PC-3 (cell line): ENCODE data around the gene FBXL13. TPM values are rescaled to one million over a fixed set of nuclear protein-coding genes. Genes with fewer than 3 reads are reported as not detected.

Source experiments
- ATAC-seq: fragments of 200-7000 bp; cut with Tn5 transposase; 2 replicates; pipeline ENCODE4 v1.9.1; 2020; ENCODE audit warnings: mild to moderate bottlenecking, moderate library complexity
- BruUV-seq: library from RNA; stranded (reverse); fragments of 400-500 nt; replicated peaks from 2 replicates; lab custom pipeline; 2021; lab: Mats Ljungman, UMichigan
- CTCF ChIA-PET: fragments of 300-600 bp; sonication (Branson Sonifier 250); formaldehyde crosslinking; loops from one replicate; lab custom pipeline; 2022; ENCODE audit warnings: antibody characterized with exemption; lab: Charles Lee
- POLR2A ChIA-PET: fragments of 300-600 bp; sonication (Branson Sonifier 250); formaldehyde crosslinking; loops from one replicate; lab custom pipeline; 2022; ENCODE audit warnings: antibody characterized with exemption; ENCODE audit not compliant: unreplicated experiment; lab: Charles Lee
- DNase-seq: peaks from one replicate; pipeline ENCODE4 v3.0.0-alpha.2; 2015
- H2AFZ ChIP-seq: fragments of 300-600 bp; sonication (generic); 2 replicates; pipeline ENCODE4 v1.6.0; 2016; ENCODE audit warnings: antibody characterized with exemption, low read length
- H3F3A ChIP-seq: fragments of 300-600 bp; sonication (generic); one replicate; pipeline ENCODE4 v1.6.0; 2017; ENCODE audit warnings: antibody characterized with exemption, low read length, control low read depth, mild to moderate bottlenecking; ENCODE audit not compliant: unreplicated experiment
- H3K27ac ChIP-seq: fragments of 300-600 bp; sonication (generic); 2 replicates; pipeline ENCODE4 v1.5.1; 2016; ENCODE audit warnings: mild to moderate bottlenecking, low read length
- H3K27me3 ChIP-seq: fragments of 300-600 bp; sonication (generic); 2 replicates; pipeline ENCODE4 v1.6.1; 2016; ENCODE audit warnings: low read length, mixed read lengths
- H3K36me3 ChIP-seq: fragments of 300-600 bp; sonication (generic); 2 replicates; pipeline ENCODE4 v1.6.1; 2016; ENCODE audit warnings: low read depth, mixed run types, low read length, mixed read lengths
- H3K4me1 ChIP-seq: fragments of 300-600 bp; sonication (generic); 2 replicates; pipeline ENCODE4 v1.5.1; 2016; ENCODE audit warnings: low read length; ENCODE audit not compliant: insufficient read depth
- H3K4me2 ChIP-seq: fragments of 300-600 bp; sonication (generic); 2 replicates; pipeline ENCODE4 v1.6.0; 2016; ENCODE audit warnings: low read length
- H3K4me3 ChIP-seq: fragments of 300-600 bp; sonication (generic); 2 replicates; pipeline ENCODE4 v1.5.1; 2016; ENCODE audit warnings: mild to moderate bottlenecking, low read length, mixed read lengths
- H3K79me2 ChIP-seq: fragments of 300-600 bp; sonication (generic); 2 replicates; pipeline ENCODE4 v1.6.1; 2017; ENCODE audit warnings: low read length, mixed read lengths
- H3K9ac ChIP-seq: fragments of 300-600 bp; sonication (generic); 2 replicates; pipeline ENCODE4 v1.6.0; 2016; ENCODE audit warnings: mild to moderate bottlenecking, low read length
- H3K9me2 ChIP-seq: fragments of 300-600 bp; sonication (generic); replicated peaks from 2 replicates; pipeline ENCODE4 v1.6.1; 2016; ENCODE audit warnings: mixed run types, low read length, mixed read lengths
- H3K9me3 ChIP-seq: fragments of 300-600 bp; sonication (generic); 2 replicates; pipeline ENCODE4 v1.6.1; 2016; ENCODE audit warnings: low read length, mixed read lengths
- H4K20me1 ChIP-seq: fragments of 300-600 bp; sonication (generic); 2 replicates; pipeline ENCODE4 v1.6.1; 2016; ENCODE audit warnings: low read length, mixed read lengths
- EZH2 ChIP-seq: fragments of 300-600 bp; sonication (generic); IDR thresholded peaks from one replicate; pipeline ENCODE4 v1.6.1; 2017; ENCODE audit warnings: antibody characterized with exemption, mild to moderate bottlenecking, low read length; ENCODE audit not compliant: unreplicated experiment
- EZH2phosphoT487 ChIP-seq: fragments of 300-600 bp; sonication (generic); IDR thresholded peaks from 2 replicates; pipeline ENCODE4 v1.6.1; 2018; ENCODE audit warnings: mild to moderate bottlenecking, antibody characterized with exemption, low read length, borderline replicate concordance
- intact Hi-C: fragments of 100-400 bp; cut with micrococcal nuclease; formaldehyde crosslinking; loops from 2 replicates; pipeline ENCODE4 v1.9.0; 2023
- total RNA-seq: library from RNA; depleted of rRNA; stranded (reverse); fragments of >200 nt; gene quantifications from 2 replicates; pipeline ENCODE4 v1.2.3, GENCODE V29; 2014
- TF ChIP-seq, protein P1 (sequence below): fragments of 300-600 bp; sonication (generic); conservative IDR thresholded peaks from 2 replicates; pipeline ENCODE4 v1.5.1; 2017; ENCODE audit warnings: antibody characterized with exemption, low read depth, mild to moderate bottlenecking, low read length

The FBXL13 gene
- total RNA-seq, 1 experiment from 2014 or later = 1.1 TPM

DNA sequence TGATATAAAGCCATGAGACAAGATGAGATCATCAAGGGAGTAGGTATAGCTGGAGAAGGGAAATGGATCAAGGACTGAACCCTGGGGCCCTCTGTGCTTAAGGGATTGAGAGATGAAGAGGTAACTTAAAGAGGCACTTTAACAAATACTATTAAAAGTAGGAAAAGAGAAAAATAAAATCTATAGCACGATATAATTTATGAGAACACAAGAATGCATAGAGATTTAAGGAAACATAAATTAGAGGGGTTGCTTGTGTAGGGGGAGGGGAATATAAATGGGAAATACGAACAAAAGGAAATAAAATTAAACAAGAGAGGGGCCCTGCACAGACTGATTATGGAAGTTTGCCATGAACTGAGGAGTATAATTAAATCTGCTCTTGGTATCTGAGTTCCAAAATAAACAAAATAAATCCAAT is 177.4 kb downstream of the FBXL13 start:
- peak; percentile 33; the same call in 1 of the 2 replicates for ATAC-seq
- CTCF ChIA-PET = no interaction called here

DNA sequence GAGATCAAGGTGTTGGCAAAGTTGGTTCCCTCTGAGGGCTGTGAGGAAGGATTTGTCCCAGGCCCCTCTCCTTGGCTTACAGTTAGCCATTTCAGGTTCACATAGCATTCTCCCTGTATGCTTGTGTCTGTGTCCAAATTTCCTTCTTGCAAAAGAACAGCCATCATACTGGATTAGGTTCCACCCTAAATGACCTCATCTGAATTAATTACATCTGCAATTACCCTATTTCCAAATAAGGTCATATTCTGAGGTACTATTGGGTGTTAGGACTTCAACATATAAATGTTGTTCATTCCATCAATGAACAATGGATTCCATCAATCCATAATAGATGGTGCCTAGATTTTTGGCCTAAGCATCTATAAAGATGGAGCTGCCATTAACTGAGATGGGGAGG is 178.0 kb downstream of the FBXL13 start:
- intact Hi-C loops = loop anchor here (10.0 kb wide), 1 partner anchor 168 kb away; no protein-coding TSS in a partner anchor
- H2AFZ ChIP-seq = no peak overlapping the region
- H3K27ac ChIP-seq = no peak overlapping the region
- no peaks in the 10 kb centered on the region for H3K9me2 ChIP-seq
- H4K20me1 ChIP-seq = no peaks in the 10 kb centered on the region
- TF ChIP-seq, protein P1, sequence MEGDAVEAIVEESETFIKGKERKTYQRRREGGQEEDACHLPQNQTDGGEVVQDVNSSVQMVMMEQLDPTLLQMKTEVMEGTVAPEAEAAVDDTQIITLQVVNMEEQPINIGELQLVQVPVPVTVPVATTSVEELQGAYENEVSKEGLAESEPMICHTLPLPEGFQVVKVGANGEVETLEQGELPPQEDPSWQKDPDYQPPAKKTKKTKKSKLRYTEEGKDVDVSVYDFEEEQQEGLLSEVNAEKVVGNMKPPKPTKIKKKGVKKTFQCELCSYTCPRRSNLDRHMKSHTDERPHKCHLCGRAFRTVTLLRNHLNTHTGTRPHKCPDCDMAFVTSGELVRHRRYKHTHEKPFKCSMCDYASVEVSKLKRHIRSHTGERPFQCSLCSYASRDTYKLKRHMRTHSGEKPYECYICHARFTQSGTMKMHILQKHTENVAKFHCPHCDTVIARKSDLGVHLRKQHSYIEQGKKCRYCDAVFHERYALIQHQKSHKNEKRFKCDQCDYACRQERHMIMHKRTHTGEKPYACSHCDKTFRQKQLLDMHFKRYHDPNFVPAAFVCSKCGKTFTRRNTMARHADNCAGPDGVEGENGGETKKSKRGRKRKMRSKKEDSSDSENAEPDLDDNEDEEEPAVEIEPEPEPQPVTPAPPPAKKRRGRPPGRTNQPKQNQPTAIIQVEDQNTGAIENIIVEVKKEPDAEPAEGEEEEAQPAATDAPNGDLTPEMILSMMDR = no peak
- TF ChIP-seq EZH2 (no peak), EZH2phosphoT487 (no peak)
- peaks cover 5% of the 10 kb centered on the region for H3F3A ChIP-seq
- H3K9ac ChIP-seq = no peak overlapping the region
- no TSS peak for BruUV-seq
- DNase-seq = no peak
- H3K4me3 ChIP-seq = no peak overlapping the region
- CTCF ChIA-PET = no interaction called here
- ATAC-seq = no peak
- peaks cover 20% of the 10 kb centered on the region for H3K4me1 ChIP-seq
- H3K4me2 ChIP-seq = no peak overlapping the region
- no peaks in the 10 kb centered on the region for H3K9me3 ChIP-seq
- no peaks in the 10 kb centered on the region for H3K79me2 ChIP-seq
- no peaks in the 10 kb centered on the region for H3K36me3 ChIP-seq
- H3K27me3 ChIP-seq = no peaks in the 10 kb centered on the region
- POLR2A ChIA-PET = no interaction called here

More for the DNA sequence above, 177.4 kb downstream of the FBXL13 start:
- no TSS peak for BruUV-seq
- H3K9me2 ChIP-seq = no peaks in the 10 kb centered on the region
- POLR2A ChIA-PET = no interaction called here
- no peak overlapping the region for H2AFZ ChIP-seq
- H3K9me3 ChIP-seq = no peaks in the 10 kb centered on the region
- DNase-seq = no peak
- intact Hi-C loops = loop anchor here (10.0 kb wide), 1 partner anchor 168 kb away; no protein-coding TSS in a partner anchor
- no peak overlapping the region for H3K4me3 ChIP-seq
- H3F3A ChIP-seq = no peaks in the 10 kb centered on the region
- TF ChIP-seq EZH2 (no peak), EZH2phosphoT487 (no peak)
- TF ChIP-seq, protein P1 = no peak
- H3K27me3 ChIP-seq = no peaks in the 10 kb centered on the region
- no peak overlapping the region for H3K4me2 ChIP-seq
- peaks cover 14% of the 10 kb centered on the region for H3K4me1 ChIP-seq
- no peaks in the 10 kb centered on the region for H3K36me3 ChIP-seq
- H4K20me1 ChIP-seq = no peaks in the 10 kb centered on the region
- H3K9ac ChIP-seq = no peak overlapping the region
- H3K79me2 ChIP-seq = no peaks in the 10 kb centered on the region
- no peak overlapping the region for H3K27ac ChIP-seq

DNA sequence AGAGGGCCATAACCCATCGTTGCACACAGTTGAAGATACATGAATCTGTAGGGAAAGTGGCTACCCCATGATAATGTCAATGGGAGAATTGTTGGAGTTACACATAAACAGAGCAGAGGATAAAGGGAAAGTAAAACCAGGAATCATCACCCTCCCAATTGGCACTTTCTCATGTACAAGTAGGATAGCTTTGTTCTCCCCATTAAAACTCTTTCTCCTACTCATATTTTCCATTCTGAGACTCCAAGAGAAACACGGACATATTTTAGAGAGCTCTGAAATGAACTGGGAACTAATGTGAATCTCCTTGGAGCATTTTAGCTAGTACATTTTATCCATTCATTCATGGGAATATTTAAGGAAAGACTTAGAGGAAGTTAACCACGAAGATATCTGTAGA is 179.0 kb downstream of the FBXL13 start:
- CTCF ChIA-PET = no interaction called here

More for the DNA sequence above, 179.0 kb downstream of the FBXL13 start:
- H3K27ac ChIP-seq = no peak overlapping the region
- TF ChIP-seq EZH2 (no peak), EZH2phosphoT487 (no peak)
- TF ChIP-seq, protein P1 = no peak
- H3K79me2 ChIP-seq = no peaks in the 10 kb centered on the region
- no peaks in the 10 kb centered on the region for H3K36me3 ChIP-seq
- no peak overlapping the region for H3K4me2 ChIP-seq
- H3K9ac ChIP-seq = no peak overlapping the region
- no peak overlapping the region for H3K4me3 ChIP-seq
- ATAC-seq = no peak
- H3K4me1 ChIP-seq = peaks cover 30% of the 10 kb centered on the region
- intact Hi-C loops = loop anchor here (10.0 kb wide), 1 partner anchor 169 kb away; no protein-coding TSS in a partner anchor
- H3K9me3 ChIP-seq = no peaks in the 10 kb centered on the region
- no peaks in the 10 kb centered on the region for H3K9me2 ChIP-seq
- POLR2A ChIA-PET = no interaction called here
- DNase-seq = no peak
- H2AFZ ChIP-seq = no peak overlapping the region
- peaks cover 5% of the 10 kb centered on the region for H3F3A ChIP-seq
- H3K27me3 ChIP-seq = no peaks in the 10 kb centered on the region
- BruUV-seq = no TSS peak
- no peaks in the 10 kb centered on the region for H4K20me1 ChIP-seq
